Fibroblast of mammary gland (primary cell): ENCODE measurements around the gene CD36.
"Not testable (repeated sequence)": the region's sequence is repeated elsewhere in the genome, so short reads cannot be mapped to it uniquely, and the experiment has no call there.

Source experiments
- DNase-seq: peaks from one replicate; pipeline ENCODE4 v3.0.0-alpha.2; 2010; ENCODE audit warnings: low read depth
- H3K4me3 ChIP-seq: 2 replicates; pipeline ENCODE4 v1.5.1; 2011; ENCODE audit warnings: low read depth, mild to moderate bottlenecking, low read length, moderate library complexity; ENCODE audit not compliant: control insufficient read depth
- TF ChIP-seq, protein P1 (sequence below): conservative IDR thresholded peaks from 2 replicates; pipeline ENCODE4 v1.5.1; 2011; ENCODE audit warnings: low read depth, low read length, inconsistent platforms; ENCODE audit not compliant: control insufficient read depth, insufficient read depth

The CD36 gene

DNA sequence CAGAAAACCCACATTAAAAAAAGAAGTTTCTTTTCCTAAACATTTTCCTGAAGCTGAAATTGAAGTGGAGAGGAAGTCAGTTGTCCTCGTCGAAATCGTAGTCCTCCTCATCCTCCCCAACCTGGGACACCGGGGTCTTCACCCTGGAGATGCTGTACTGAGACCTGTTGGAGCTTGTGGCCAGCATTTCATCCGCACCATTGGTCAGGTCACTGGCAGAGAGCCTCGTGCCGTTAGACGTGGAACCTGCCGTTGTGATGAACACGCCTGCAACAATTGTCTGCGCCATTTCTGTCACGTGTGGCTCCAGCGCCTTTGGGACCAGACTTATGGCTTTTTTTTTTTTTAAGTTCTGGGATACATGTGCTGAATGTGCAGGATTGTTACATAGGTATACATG lies 23.8 kb downstream of the CD36 start:
- TF ChIP-seq, protein P1, sequence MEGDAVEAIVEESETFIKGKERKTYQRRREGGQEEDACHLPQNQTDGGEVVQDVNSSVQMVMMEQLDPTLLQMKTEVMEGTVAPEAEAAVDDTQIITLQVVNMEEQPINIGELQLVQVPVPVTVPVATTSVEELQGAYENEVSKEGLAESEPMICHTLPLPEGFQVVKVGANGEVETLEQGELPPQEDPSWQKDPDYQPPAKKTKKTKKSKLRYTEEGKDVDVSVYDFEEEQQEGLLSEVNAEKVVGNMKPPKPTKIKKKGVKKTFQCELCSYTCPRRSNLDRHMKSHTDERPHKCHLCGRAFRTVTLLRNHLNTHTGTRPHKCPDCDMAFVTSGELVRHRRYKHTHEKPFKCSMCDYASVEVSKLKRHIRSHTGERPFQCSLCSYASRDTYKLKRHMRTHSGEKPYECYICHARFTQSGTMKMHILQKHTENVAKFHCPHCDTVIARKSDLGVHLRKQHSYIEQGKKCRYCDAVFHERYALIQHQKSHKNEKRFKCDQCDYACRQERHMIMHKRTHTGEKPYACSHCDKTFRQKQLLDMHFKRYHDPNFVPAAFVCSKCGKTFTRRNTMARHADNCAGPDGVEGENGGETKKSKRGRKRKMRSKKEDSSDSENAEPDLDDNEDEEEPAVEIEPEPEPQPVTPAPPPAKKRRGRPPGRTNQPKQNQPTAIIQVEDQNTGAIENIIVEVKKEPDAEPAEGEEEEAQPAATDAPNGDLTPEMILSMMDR = no peak
- no peak overlapping the region for H3K4me3 ChIP-seq
- no peak for DNase-seq

DNA sequence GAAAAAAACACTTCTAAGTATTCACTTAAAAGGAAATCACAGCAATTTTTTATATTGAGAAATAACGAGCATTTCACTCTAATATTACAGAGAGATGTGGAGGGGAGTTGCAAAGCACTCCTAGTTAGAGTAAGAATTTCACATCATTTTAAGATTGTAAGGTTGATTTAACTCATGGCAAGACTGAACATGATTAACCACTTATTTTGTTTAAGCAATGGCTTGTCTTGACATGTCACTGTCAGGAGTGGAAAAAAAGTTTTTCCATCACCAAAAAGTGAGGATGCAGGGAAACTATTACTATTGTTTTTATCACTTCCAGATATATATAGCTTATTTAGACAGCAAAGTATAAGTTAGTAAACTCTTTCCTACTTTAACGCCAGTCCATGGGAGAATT lies 27.1 kb downstream of the CD36 start:
- no peak for DNase-seq
- no peak overlapping the region for H3K4me3 ChIP-seq
- TF ChIP-seq, protein P1 = no peak

GRCh38 chr7:80666376-80666775 lies 27.9 kb downstream of the CD36 start:
- no peak for DNase-seq
- no peak overlapping the region for H3K4me3 ChIP-seq
- TF ChIP-seq, protein P1 = no peak

DNA sequence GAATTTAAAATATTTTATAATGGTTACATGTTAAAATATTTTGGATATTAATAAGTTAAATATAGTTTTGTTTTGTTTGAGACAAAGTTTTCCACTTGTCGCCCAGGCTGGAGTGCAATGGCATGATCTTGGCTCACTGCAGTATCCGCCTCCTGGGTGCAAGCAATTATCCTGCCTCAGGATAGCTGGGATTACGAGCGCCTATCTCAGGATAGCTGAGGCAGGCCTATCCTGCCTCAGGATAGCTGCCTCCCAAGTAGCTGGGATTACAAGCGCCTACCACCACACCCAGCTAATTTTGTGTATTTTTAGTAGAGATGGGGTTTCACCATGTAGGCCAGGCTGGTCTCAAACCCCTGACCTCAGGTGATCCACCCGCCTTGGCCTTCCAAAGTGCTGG lies 30.9 kb downstream of the CD36 start:
- DNase-seq, H3K4me3 ChIP-seq: not testable (repeated sequence)

DNA sequence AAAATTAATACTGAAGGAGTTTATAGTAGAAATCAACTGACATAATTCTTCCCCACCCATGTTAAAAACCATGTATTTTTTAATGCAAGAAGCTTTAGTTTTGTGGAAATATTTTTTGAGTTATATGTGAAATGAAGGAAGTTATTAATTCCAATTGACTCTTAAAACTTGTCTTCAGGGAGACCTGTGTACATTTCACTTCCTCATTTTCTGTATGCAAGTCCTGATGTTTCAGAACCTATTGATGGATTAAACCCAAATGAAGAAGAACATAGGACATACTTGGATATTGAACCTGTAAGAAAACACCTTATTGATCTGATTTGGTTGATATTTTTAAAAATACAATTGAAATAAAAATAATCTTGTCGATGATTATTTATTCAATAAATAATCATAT lies 33.3 kb downstream of the CD36 start:
- DNase-seq = no peak
- no peak overlapping the region for H3K4me3 ChIP-seq
- TF ChIP-seq, protein P1 = no peak

GRCh38 chr7:80675090-80675489 lies 36.6 kb downstream of the CD36 start:
- no peak for DNase-seq
- H3K4me3 ChIP-seq = no peak overlapping the region
- TF ChIP-seq, protein P1 = no peak

DNA sequence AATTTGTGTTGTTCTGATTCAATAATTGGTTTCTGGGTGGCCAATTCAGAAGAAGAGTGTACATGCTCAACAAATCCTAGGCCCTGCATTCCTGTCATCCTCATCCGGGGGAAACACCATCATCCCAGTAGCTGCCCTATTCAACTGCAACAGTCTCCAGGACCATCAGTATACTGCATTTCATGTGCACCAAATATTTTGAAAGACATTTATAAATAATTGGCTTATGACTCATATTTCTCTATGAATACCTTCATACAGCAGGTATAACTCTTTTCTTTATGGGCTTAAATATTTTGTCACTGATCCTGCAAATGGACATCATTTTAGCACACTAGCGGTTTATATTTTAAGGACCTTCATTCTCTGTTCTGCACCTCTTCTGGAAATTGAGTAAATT lies 38.0 kb downstream of the CD36 start:
- no peak overlapping the region for H3K4me3 ChIP-seq
- no peak for DNase-seq
- TF ChIP-seq, protein P1 = no peak

- peak; percentile 27 for DNase-seq
- TF ChIP-seq, protein P1 = no peak
Measured at GRCh38 chr7:80677629-80678028, 39.2 kb downstream of the CD36 start.

More at GRCh38 chr7:80677629-80678028, 39.2 kb downstream of the CD36 start:
- no peak overlapping the region for H3K4me3 ChIP-seq
